Inflammatory macrophage treated with lipopolysaccharide for 4 hours (primary cell): ENCODE data around the gene DNAJC9.
A peak's percentile ranks its signal among the peaks of the same experiment; 100 is the strongest.
"Not testable (repeated sequence)": the region's sequence is repeated elsewhere in the genome, so short reads cannot be mapped to it uniquely, and the experiment has no call there.

Experiments
- DNase-seq: peaks from one replicate; pipeline ENCODE4 v3.0.0-alpha.2; 2020

DNAJC9 gene, protein sequence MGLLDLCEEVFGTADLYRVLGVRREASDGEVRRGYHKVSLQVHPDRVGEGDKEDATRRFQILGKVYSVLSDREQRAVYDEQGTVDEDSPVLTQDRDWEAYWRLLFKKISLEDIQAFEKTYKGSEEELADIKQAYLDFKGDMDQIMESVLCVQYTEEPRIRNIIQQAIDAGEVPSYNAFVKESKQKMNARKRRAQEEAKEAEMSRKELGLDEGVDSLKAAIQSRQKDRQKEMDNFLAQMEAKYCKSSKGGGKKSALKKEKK

DNA sequence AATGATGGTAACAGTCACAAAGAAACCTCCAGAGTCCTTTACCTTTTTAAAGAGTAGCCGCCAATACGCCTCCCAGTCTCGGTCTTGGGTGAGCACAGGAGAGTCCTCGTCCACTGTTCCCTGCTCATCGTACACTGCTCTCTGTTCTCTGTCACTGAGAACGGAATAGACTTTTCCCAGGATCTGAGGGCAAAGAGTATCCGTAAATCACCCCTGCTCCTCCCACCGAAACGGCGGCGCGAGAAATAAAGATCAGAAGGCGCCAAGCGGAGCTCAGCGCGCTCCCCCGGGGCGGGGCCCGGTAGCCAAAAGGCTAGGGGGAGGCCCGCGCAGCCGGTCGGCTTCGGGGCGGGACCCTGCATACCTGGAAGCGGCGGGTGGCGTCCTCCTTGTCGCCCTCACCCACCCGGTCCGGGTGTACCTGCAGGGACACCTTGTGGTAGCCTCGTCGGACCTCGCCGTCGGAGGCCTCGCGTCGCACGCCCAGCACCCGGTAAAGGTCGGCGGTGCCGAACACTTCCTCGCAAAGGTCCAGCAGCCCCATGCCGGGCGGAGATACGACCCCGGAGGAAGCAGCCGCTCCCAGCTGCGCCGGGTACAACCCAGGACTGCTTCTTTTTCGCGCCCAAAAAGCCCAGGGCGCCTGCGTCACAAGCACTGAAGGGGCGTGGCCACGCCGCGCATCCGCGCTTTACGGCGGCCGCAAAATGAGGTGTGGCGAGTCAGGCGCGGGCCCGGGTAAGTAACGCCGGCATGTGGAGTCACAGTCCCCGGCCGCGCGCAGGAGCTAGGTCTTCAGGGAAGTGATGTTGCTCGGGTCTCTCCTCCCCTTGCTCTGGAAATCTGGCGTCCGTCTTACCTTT is at the start of gene DNAJC9:
Gene DNAJC9 (minus strand): TSS at position 610 of the 863 bp plus-strand sequence. CDS start 66 bp downstream, at position 544.
- DNase-seq: peak; percentile 94

DNA sequence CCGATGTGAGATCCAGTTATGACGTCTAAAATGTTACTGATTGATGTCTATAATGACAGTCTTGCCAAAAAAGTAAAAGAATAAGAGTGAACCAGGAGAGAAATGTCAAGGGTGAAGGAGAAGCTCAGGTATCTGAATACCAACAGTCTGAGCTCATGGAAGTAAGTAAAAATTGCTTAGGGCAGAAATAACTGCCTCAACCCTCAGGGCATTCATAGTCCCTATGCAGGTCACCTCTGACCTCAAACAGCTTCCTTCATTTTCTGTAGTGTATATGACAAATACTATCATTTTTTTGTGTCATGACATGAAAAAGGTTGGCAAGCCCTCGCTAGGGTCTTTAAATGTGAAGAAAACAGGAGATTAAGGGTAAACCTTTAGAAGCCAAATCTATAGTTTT is 46.4 kb upstream of the DNAJC9 start:
- DNase-seq: no peak

DNA sequence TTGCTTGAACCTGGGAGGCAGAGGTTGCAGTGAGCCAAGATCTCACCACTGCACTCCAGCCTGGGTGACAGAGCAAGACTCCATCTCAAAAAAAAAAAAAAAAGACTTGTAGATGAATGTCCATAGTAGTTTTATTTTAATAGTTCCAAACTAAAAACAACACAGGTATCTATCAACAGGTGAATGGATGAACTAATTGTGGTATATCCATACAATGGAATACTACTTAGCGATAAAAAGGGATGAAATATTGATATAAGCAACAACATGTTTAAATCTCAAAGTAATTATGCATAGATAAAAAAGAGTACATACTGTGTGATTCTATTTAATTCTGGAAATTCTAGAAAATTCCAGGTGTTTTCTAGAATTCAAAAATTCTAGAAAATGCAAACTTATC is 42.9 kb upstream of the DNAJC9 start:
- DNase-seq: no peak

DNA sequence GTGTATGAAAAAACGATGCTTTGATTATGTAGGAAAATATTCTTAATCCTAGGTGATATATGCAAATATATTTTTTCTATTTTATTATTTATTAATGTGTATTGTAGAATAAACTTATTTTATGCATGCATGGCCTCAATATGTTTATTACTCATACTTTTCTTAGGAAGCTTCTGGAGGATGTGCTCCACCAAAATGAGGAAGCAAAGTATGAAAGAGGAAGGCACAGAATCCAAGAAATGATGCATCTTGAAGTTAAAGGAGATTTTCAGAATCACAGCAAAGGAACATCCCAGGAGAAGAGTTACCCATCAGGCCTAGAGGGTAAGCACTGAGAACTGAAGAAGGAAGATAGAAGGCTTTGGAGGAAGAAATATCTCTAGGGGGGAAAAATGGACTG is 40.4 kb upstream of the DNAJC9 start:
- peak; percentile 64 for DNase-seq

DNA sequence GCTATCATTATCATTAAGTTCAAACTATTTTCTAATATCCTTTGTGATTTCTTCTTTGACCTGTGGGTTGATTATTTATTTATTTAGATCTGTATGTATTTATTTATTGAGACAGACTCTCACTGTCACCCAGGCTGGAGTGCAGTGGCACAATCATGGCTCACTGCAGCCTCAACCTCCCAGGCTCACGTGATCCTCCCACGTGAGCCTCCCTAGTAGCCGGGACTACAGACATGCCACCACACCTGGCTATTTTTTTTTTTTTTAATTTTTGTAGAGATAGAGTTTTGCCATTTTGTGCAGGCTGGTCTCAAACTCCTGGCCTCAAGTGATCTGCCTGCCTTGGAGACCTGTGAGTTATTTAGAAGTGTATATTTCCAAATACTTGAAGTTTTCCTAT is 34.0 kb upstream of the DNAJC9 start:
- no peak for DNase-seq

DNA sequence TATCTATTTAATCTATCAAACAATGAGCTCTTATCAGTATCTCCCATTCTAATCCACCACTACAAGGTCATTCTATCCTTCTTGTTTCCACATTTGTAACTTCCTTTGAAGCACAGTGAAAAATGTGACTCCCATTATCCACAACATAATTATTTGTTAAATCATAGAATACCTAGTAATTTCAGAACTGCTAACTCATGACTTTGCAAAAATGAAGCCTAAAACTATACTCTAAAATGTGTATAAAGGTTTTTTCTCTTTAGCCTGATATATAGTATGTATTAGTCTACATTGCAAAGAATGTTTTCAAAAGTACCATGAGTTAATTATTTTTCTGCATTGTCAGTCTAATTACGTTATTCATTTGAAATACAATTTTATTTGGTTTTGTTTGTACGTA is 17.4 kb upstream of the DNAJC9 start:
- DNase-seq: no peak

DNA sequence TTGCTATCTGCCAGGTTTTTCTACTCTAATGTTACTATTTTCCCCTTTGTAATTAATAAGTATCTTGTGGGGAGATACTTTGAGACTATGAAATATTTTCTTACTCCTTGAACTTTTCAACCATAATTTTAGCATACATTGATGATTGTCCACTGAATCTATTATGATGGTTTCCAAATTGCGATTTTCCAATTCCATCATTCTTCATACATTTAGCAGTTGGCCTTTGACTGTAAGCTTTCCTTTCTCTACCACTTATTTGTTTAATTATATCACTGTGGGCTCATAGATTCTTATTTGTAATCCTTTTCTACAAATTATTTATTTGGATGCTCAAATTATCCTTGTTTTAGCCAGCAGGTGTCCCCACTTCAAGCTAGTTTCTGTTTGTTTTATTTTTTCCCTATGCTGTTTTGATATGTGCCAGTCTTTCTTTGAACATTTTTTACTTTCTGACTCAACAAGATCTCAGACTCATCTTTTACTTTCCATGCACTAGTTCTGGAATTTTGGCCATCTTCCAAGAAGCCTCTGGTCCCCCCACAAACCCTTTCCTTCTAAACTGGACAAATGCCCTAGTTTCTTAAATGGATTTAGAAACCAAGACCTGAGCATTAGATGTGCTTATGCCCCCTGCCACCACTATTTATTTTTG is 16.8 kb upstream of the DNAJC9 start:
- peak; percentile 18 for DNase-seq

DNA sequence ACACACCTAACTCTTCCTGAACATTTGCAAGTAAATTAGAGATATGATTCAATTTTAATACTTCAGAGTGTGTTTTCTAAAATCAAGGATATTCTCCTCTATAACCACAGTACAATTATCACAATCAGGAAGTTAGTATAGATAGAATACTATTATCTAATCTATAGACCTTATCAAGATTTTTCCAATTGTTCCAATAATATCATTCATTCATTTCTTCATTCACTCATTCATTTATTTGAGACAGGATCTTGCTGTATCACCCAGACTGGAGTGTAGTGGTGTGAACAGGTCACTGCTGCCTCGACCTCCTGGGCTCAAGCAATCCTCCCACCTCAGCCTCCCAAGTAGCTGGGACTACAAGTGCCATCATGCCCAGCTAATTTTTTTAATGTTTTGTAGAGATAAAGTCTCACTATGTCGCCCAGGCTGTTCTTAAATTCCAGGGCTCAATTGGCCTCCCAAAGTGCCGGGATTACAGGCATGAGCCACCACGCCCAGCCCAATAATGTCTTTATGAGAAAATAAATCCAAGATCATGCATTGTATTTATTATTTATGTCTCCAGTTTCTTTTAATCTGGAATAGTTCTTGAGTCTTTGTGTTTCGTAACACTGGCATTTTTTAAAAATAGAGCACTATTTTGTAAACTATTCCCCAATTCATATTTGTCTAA is 16.0 kb upstream of the DNAJC9 start:
- DNase-seq: no peak

DNA sequence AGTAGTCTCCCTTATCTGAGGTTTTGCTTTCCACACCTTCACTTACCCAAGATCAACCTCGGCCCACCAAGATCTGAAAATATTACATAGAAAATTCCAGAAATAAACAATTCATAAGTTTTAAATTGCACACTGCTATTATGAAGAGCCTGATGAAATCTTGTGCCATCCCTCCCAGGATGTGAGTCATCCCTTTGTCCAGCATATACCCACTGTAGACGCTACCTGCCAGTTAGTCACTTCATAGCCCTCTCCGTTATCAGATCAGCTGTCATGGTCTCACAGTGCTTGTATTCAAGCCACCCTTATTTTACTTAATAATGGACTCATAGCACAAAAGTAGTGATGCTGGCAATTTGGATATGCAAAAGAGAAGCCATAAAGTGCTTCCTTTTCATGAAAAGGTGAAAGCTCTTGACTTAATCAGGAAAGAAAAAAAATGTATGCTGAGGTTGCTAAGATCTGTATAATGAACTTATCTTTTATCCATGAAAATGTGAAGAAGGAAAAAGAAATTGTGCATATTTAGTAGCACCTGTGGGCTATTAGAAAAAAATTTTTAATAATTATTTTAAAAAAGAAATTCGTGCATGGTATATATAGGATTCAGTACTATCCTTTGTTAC is 15.2 kb upstream of the DNAJC9 start:
- DNase-seq: no peak

DNA sequence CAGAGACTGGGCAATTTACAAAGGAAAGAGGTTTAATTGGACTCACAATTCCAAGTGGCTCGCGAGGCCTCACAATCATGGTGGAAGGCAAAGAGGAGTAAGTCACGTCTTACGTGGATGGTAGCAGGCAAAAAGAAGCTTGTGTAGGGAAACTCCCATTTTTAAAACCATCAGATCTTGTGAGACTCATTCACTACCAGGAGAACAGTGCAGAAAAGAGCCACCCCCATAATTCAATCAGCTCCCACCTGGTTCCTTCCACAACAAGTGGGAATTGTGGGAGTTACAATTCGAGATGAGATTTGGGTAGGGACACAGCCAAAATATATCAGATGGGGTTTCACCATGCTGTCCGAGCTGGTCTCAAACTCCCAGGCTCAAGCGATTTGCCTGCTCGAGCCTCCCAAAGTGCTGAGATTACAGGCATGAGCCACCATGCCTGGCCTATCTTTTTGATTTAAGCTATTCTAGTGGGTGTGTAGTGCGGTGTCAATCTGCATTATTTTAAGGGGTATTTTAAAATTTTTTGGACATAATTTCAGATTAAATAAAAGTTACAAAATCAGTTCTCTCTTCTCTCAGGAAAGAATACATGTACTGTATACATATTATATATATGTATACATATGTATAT is 14.4 kb upstream of the DNAJC9 start:
- DNase-seq: no peak

DNA sequence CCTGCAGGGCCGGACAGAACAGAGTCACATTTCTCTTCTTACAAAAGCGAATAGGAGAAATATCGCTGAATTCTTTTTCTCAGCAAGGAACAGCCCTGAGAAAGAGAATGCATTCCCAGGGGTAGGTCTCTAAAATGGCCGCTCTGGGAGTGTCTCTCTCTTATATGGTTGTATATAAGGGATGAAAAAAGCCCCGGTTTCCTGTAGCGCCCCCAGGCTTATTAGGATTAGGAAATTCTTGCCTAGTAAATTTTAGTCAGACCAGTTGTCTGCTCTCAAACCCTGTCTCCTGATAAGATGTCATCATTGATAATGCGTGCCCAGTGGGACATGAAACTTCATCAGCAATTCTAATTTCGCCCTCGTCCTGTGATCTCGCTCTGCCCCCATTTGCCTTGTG is 11.6 kb upstream of the DNAJC9 start:
- DNase-seq: not testable (repeated sequence)

DNA sequence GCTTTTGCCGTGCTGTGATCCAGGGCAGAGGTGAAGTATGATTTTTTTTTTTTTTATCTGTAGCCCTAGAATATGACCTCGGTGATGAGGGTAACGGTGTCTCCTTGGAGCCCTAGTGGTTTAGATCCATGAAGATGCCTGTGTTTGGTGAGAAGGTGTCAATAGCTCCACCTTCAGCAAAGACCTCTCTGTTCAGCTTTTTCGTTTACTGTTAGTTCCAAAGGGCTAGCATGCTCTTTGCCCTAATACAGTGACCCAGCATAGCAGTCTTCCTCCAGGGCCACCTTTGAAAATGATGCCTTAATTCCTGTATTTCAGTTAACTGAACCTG is 6.1 kb upstream of the DNAJC9 start:
- DNase-seq: no peak

DNA sequence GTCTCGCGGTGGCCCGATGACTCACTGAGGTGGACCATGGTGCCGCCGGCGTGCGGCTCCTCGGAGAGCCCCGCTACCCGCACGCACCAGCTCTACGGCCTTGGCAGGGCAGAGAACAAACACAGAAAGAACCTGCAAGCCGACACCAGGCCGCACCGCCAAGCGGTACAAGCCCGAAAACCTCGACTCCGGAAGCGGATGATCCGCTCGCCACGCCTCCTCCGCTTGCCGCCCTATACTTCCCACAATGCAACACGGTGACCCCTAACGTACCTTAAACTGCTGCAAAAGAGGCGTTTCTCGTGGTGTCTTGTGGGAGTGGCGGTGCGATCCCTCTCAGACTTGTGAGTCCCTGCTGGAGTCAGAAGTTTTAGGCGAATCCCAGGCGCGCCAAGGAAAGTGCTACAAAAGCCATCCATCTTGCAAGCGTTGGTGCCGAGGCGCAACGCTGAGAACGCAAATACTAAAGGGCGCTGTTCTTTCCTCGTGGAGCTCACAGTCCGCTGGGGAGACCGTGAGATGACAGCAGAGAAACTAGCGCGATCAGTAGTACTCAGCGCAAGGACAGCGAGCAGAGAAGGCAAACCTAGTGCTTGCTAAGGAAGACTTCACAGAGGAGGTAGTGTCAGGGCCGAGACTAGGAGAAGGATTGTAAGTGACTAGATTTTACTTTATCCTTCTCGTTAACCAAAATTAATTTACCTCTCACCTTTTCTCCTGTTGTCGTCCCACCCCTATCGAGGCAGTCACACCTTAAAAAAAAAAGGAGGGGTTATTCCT is 5.6 kb upstream of the DNAJC9 start, which contains the start of gene MRPS16:
Gene MRPS16 (minus strand): TSS at position 200 of the 780 bp plus-strand sequence. CDS start 162 bp downstream, at position 38.
- peak; percentile 97 for DNase-seq

DNA sequence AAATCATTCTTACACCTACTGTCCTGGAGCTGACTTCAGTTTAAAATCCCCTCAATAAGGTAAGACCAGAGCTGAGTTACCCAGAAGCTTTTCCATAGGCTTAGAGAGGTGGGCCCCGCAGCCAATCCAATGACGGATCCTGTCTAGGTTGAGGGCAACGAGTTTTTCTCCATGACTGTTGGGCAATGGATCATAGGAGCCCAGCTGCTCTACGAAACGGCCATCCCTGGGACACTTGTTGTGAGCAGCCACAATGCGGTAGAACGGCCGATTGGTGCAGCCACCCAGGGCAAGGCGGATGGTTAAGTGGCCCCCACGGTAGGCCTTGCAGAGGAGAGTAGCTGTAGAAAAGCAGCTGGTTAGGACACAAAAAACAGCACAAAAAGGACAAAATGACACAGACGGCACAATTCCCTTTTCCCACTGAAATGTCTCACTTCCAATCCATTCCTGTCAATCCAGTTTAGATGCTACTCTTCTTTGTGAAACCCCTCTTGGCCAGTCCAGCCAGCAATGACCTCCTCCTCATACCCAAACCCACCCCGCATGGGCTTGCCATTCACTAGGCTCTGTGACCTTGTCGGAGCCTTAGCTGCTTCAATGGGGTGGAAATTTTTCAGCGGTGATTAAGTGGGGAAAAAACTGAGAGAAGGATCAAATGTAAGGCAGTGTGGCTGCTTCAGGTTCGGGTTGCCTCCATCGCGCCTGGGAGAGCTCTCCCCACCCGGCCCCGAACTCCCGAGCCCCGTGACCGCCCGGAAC is 4.8 kb upstream of the DNAJC9 start:
- peak; percentile 10 for DNase-seq

DNA sequence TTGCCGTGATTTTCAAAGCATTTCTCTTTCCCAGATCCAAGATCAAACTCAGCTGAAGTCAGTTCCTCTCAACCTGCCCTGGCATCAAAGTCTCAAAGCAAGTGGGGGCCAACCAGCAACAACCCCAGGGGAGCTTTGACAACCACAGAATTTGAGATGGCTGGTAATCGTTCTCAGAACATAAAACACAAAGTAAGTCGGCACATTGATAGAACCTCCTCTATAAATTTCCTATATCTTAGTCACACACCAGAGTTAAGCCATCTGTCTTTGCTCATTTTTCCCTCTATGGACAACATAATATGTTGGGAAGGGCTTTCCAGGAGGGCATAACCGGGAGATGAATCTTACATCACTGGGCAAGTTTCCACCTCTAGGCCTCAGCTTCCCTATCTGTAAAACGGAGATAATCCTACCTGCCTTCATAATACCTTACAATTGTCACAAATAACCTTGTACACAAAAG is 1.2 kb upstream of the DNAJC9 start:
- DNase-seq: no peak

DNA sequence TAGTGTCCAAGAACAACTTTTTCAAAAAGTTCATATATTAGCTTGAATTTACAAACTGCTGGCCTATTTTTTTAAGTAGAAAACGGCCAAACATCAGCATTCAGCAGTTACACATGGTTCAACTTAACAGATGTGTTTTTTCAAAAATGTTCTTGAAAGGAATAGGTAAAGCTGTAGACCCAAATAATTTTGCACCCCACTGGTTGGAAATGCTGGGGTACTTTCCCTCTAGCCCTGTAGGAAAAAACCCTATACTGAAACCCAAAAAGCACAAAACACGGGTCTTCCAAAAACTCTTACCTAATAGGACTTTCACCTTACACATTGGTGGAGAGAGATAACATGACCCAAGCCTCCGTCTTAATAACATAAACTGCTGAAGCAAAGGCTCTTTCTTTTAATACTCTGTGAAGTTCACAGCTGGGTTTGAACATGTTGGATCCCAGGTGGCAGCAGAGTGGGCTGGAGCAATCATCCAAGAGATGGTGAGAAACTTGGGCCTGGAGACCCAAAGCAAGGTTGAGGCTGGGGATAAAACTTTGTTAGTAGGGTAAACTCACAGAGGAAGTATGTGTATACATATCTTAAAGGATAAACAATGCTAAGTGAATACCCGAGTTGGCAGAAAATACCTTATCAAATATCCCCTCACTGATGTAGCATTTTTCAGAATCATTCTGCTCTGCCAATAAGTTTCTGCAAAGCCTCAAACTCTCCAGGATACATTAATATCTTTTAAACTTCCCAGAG is 629 bp upstream of the DNAJC9 start:
- no peak for DNase-seq

DNA sequence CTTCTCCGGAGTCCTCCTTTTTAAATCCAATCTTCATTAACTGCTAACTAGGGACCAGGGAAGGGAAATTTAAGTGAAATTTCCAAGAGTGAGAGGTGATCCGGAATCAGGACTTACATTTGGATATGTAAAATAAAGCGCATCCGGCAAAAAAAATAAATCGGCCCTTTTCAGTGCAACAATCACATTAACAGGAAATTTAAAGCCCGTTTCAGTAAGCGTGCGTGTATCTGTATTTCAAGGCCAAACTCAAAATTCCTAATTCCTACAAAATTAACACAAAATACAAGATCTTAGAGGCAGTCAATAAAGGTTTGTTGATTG is 771 bp downstream of the DNAJC9 start:
- DNase-seq: no peak

DNA sequence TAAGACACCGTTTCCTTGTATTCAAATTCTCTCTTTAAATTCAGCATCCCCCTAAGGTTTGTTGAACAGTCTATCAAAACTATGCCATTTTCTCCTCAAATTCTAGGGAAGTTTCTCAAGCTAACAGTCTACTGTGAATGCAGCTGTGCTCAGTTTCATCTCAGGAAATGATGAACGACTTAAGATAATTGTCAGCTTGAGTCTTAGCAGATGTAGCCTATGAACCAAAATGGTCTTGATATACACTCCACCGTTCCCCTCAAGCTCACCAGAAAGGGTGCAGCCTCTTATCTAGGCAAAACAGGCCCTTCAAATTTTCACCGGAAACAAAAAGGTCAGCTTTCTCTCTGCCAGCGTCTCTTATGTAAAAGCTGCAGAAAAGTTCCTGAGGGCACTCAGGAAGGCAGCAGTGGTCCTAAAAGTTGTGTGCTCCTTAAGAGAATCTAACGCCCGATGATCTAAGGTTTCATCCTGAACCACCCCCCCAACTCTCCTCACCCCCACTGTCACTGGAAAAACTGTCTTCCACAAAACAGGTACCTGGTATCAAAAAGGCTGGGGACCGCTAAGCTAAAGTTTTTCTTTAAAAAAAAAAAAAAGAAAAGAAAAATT is 2.1 kb downstream of the DNAJC9 start:
- no peak for DNase-seq

DNA sequence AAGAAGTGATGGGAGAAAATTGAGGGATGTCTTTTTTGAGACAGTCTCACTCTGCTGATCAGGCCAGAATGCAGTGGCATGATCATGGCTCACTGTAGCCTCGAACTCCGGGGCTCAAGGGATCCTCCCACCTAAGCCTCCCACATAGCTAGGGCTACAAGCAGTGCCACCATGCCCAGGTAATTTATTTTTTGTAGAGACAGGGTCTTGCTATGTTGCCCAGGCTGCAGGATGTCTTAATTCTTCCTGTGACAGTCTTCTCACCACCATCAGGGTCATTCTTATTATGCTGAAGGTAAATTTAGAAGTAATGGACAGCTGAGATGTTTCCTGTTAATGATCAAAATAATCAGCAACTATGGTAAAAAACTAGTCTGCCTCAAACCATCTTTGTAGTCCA is 7.1 kb downstream of the DNAJC9 start:
- DNase-seq: no peak
